Activated gamma-delta T cell (primary cell): ENCODE measurements around the gene CTNNBL1.

ENCODE experiments used
- DNase-seq: peaks from one replicate; lab custom pipeline; 2025; lab: John Stamatoyannopoulos, UW

CTNNBL1 gene

DNA sequence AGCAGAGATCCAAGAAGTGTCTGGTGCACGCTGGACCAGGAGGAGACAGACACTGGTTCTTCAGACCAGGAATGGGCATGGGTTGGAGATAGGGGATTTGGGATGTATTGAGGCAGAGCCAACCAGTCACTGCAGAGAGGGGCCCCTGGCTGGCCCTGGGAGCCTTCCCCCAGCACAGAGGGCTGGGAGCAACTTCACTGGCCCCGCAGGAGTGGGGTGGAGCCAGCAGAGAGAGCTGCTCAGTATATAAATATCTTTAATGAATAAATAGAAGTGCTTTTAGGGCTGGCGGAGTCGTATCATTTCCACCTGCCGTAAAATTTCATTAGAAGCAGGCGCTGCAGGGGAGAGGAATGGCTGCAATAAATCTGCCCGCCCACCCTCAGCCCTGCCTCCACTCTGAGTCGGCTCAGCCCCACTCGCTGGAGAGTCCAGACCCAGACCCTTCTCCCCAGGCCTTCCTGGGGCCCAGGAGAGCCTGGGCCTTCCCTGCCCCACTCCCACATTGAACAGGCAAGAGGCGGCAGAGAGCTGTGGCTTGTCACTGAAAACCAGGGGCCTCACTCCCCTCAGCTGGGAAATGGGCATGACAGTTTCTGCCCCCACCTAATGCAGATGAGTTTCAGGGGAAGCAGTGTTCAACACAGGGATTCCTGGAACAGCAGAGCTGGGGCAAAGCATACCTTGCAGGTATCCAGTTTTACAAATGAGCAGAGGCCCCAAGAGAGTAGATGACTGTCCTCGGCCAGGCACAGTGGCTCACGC lies 185.2 kb downstream of the CTNNBL1 start:
- no peak for DNase-seq

DNA sequence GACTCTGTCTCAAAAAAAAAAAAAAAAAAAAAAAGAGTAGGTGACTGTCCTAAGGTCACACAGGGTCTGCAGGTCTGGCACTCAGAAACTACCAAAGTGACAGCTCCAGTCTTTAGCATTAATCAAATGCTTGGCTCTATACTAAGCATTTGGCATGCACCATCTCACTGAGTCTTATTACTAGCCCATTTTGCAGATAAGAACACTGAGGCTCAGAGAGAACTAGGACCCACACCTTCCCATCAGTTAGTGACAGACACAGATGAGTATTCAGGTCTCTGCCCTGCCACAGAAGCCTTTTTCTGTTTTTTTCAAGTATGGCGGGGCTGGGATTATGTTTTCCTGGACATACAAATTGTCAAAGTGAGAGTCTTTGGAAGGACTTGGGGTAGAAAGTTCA lies 186.0 kb downstream of the CTNNBL1 start:
- no peak for DNase-seq

DNA sequence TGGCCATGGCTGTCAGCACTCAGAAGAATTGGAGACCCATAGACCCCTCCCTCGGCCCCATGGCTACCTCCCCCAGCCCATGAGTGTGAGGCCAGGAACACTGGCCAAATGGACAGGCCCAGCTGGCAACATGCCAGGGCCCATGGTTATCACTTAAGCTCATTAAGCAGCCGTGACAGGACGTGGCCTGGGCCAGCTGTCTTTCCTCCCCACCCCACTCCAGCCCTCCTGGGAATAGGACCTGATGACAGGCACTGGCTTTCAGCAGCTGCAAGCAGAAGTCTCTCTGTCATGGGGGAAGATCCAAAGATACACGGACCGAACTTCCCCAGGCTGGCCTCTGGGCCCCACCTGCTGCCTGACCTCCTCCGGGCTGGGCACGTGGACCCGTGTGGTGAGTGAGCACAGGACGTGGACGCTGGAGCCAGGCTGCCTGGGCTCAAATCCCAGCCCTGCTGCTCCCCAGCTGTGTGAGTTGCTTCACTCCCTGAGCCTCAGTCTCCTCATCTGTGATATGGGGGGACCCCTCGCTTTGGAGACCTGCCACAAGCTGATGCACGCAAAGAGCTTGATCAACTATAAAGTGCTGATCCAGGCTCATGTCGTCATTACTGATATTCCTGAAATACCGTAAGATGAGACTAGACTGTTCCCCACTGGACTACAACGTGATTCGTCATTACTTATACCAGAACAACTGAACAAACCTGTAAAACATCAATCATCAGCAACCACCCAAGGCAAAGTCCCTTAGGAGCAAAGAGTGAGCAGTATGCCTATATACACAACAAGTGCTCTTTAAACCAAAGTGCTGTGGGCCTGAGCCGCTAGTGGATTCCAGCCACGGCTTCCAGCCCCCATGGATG lies 187.1 kb downstream of the CTNNBL1 start:
- no peak for DNase-seq

DNA sequence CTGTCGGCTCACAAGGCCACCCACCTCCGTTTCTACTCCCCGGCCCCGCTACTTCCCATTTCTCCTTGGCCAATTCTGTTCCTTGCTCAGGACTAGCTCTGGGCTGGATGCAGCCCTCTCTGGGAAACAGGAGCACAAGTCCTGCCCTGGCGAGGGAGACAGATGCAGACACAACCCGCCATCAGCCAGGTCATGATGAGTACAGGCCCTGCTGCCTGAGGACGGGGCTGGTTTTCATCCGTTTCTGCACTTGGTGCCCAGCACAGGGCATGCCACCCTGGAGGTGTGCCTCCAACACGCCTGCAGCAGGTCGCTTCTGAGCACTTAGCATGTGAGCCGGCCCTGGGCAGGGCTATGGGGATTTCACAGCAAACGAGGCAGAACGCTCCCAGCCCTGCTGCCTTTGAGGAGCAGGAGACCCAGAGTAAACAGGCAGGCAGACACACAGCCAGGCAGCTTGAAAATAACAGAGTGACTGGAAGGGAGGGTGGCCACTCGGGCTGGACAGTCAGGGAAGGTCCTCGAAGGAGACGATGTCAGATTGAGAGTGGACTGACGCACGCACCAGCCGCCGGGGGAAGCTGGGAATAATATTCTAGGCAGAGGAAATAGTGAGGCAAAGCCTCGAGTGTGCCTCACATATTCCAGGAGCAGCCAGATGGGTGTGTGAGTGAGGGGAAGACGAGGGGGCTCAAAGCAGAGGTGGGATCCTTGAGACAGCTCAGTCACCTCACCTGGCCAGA lies 187.9 kb downstream of the CTNNBL1 start:
- DNase-seq, result no peak

DNA sequence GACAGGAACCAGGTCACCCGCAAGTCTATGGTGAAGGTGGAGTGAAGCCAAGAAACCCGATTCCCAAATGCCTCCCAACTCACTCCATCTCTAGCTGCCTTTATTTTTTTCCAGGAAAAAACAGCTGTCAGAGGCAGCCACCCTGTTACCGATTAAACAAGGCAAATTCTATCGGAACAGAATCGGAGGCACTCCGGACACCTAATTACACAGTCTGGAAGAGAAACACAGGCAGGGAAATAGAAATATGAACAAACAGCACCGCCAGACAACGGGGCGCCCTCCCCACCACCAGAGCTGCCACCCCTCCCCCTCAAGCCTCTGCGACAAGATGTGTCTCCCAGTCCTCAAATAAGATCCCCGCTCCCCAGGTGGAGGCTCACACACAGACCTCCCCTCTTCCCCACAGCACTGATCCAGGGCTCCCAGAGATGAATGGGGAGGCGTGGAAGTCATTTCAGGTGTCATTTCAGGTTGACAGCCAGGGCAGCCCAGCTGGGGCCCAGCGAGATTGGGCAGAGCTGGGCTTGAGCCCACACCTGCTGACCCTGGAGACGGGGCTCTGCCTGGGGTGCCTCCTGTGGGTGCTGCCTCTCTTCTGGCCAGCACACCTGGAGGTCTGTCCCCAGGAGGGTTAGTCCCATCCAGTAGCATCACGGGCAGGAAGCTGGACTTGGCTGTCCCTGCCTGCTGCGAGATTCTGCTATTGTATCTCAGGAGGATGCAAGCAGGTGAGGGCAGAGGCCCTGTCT lies 189.3 kb downstream of the CTNNBL1 start:
- DNase-seq, result no peak

DNA sequence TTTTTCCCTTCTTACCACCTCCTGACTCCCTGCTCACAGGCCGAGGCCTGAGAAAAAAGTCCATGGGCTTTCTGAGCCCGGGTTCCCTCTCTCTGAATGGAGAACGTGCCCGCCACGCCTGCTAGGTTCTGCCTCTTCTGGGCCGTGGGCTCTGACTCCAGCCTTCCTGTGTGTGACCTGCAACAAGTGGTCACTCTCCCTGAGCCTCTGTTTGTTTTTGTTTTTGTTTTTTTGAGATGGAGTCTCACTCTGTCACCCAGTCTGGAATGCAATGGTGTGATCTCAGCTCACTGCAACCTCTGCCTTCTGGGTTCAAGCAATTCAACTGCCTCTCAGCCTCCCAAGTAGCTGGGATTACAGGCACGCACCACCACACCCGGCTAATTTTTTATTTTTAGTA lies 191.2 kb downstream of the CTNNBL1 start:
- no peak for DNase-seq

DNA sequence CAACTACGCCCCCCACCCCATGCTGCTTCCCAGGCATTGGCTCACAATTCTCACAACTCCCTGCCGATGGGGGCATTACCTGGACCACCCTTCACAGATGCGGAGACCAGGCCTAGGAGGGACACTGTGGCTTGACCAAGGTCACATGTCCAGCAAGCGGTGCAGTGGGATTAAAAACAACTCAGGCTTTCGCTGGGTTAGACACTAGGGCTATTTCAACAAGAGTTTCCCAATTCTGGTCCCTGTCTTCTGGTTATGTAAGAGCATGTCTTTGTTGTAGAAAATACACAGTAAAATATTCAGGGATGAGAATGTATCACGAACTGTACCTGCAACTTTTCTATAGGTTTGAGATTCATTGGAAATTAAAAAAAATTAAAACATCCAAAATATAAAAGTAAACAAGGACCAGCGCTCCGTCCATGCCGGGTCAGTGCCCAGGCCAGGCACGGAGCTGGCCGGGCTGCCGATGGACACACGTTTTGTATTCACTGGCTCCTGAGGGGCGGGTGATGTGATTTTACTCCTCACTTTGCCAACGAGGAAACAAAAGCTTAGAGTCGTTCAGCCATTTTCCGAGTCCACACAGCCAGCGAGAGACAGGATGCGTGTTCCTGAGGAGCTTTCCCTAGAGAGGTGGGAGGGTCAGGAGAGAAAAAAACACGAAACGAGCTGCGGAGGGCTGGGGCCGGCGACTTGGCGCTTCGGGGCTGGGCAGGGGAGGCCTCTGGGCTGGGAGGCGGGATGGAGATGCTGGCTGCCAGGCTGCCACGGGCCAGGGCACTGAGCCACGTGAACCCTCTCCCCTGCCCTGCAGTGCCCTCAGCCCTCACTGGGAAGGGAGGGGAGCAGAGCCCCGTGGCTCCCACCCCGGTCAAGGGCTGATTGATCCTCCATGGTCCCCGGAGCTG lies 192.0 kb downstream of the CTNNBL1 start:
- no peak for DNase-seq

DNA sequence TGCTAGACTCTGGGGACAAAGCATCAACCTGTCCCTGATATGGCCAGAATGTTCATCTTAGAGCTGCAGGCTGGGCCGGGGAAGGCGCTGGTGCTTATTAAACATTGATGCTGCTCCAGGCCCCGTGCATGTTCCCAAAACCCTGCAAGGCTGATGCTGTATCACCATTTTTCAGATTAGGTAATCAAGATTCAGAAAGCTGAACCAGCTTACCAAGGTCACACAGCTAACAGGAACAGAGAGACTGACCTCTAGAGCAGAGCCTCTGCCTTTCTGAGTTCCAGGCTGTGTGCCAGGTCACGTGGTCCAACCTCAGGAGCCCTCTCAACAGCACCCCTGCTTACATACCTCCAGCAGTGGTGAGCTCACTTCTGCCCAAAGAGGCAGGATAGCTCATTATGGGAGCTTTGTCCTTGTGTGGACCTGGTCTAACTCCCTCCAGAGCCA lies 193.0 kb downstream of the CTNNBL1 start:
- no peak for DNase-seq

DNA sequence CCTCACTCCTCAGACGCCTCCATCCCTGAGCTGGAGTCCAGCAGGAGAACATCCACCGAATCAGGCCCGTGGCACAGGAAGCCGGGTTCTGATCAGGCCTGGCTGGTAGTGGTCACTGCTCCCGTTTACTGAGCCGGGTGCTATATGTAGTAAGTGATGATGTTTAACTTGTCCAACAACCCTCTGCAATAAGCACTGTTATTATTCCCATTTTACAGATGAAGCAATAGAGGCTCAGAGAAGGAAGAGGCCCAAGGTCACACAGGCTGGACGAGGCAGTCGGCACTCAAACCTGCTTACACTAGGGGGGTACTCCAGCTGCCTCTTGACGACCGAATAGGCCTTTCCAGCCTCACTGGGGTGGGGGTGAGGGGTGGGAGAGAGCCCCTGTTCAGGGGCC lies 194.8 kb downstream of the CTNNBL1 start:
- no peak for DNase-seq

DNA sequence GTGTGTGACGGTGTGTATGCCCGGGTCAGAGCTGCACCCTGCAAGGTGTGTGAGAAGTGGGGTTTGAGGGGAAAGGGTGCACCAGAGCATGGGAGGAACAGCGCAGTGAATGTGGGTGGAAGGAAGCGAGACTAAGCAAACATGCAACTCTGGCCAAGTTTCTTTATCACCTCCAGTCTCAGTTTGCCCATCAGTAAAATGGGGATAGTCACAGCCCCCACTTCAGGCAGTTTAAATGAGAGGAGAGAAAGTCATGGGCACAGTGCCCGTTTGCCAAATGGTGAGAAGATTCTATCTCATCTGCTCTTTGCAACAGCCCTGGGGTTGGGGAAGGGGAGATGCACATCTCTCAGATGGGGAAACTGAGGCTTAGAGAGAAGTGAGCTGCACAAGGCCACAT lies 196.3 kb downstream of the CTNNBL1 start:
- DNase-seq, result no peak

DNA sequence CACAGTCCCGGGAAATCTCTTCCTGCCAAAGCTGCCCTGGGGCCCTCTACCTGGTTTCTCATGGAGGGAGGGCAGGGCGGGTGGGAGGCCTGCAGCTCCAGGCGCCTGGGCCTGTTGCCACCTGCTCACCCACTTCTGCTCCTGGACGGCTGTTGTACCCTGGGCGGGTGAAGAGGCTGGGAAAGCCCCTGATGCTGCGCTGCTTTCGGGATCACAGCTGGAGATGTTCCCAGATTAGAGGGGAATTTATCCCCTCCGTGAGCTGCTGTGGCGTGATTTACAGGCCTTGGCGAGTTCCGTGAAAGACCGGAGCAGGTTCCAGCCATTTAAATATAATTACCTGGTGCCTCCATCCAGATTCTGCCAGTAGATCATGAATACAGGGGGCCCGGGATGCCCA lies 196.8 kb downstream of the CTNNBL1 start:
- no peak for DNase-seq

DNA sequence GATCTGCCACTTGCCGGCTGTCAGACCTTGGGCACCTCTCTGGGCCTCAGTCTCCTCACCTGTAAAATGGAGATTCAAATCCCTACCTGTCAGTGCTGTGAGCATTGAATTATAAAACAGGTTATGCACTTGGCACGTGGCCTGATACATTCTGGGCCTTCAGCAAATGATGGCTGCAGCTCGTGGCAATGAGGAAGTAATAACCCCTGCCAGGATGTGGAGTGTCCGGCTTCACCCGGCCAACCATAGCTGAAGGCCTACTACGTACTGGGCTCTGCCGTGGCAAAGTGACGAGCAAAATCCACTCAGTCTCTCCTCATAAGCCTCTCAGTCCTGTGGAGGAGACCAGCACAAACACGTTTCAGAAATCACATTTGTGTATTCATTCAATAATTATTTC lies 198.2 kb downstream of the CTNNBL1 start:
- DNase-seq, result no peak

DNA sequence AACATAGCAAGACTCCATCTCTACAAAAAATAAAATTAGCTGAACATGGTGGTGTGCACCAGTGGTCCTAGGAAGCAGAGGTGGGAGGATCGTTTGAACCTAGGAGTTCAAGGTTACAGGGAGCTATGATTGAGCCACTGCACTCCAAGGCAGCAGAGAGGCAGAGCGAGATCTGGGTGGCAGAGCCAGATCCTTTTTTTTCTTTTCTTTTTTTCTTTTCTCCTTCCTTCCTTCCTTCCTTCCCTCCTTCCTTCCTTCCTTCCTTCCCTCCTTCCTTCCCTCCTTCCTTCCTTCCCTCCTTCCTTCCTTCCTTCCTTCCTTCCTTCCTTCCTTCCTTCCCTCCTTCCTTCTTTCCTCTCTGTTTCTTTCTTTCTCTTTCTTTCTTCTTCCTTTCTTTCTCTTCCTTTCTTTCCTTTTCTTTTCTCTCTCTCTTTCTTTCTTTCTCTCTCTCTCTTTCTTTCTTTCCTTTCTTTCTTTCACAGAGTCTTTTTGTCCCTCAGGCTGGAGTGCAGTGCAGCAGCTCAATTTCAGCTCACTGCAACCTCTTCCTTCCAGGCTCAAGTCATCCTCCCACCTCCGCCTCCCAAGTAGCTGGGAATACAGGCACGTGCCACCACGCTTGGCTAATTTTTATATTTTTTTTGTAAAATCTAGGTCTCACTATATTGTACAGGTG lies 199.9 kb downstream of the CTNNBL1 start:
- DNase-seq, result no peak

DNA sequence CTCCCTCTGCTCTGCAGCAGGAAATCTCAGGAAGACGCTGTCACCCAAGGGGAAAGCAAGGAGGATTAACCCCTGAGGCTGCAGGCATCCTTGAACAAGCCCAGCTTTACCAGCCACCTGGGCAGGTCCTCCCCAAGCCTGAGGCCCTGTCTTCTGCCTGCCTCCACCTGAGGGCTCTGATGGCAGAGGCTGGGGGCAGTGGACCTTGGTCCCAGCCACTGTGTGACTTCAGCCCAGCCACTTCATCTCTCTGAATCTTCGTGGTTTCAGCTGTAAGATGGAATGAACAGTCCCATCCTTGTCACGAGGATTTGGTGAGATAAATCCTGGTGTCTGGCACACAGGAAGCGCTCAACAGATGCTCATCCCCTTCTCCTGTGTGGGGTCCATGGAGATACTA lies 200.6 kb downstream of the CTNNBL1 start:
- DNase-seq, result no peak

DNA sequence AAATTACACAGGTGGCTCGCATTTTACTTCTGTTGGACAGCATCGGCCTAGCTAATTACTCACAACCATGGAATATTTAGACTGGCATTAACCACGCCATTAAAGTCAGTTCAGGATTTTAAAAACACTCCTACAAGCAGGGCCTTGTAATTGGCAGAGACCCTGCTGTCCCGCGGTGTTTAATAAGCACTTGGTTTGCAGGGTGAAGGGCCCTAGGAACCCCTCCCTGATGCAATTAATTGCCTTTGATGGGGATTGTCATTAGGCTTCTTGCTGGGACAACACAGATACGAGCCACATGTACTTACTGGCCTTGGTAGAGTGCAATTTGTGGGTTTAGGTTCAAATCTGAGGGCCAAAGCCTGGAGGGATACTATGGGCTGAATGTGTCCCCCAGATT lies 201.3 kb downstream of the CTNNBL1 start:
- DNase-seq, result no peak

DNA sequence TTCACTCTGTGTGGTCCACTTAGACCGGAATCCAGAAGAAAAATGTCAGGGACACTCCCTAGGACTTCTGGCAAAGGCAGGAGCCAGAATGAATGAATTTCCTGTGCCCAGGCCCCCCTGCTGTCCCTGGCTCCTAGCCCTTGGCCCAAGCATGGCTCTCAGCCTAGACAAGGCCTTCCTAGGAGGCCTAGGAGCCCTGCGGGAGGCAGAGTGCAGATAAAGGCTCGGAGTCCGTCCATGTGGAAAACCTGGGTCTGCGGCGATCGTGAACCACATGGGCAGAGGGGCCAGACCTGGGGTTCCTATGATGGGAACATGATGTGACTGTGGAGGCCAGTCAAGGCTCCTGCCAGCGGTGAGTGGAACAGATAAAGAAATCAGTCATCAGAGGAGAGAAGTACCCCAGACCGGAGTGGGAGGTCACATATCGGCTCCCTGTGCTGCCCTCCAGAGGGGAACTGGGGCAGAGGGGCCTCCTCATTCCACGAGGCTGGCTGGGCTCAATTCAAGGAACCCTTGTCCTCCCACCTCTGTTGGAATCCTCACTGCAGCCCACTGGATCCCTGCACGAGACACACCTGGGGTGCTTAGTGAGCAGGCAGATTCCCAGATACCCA lies 203.2 kb downstream of the CTNNBL1 start:
- DNase-seq, result no peak

DNA sequence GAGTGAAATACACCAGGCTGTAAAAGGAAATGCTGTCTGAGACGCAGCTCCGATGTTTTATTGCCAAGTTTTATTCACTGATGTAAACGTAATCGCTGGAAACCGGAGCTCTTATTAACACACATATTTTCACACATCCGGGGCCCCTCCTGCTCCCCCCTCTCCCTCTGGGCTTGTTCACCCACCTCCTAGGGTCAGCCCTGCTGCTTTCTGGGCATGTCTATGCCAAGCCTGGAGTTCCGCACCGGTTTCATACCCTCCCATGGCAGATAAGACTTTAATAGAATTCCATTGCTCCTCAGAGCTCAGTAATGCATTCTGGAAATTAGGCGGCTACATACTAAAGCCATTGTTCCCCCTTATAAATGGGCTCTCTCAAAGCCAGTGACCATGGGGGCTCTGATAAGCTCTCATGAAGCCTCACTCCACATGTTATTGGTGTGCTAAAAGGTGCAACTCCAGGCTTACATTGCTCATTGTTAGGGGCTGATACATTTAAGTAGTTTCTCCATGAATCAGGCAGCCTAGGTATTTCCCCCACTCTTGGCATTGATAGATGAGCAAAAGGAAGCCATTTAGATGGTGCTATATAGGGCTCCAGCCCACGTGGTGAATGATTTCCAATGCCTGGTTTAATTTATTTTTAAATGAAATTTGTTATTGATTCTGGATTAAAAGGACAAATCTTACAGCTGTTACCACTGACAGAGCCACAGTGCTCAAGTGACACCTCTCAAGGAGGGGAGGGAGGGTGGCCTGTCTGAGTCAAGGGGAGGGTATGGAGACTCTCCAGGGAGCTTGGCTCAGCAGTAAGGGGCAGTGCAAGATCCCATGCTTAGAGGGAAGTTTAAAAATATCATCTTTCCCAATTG lies 204.6 kb downstream of the CTNNBL1 start:
- DNase-seq, result no peak
